ENCODE data around the gene TLE7.

- TF ChIP-seq CTCF (IDR thresholded peaks at IDR 0.05; ENCODE audit: low read length) (no peak), EZH2phosphoT487 (IDR thresholded peaks at IDR 0.05; ENCODE audit: low read length) (no peak), EZH2 (optimal IDR thresholded peaks at IDR 0.05; ENCODE audit: low read depth, low read length) (no peak)
These were observed at the start of gene TLE7 for GRCh38 chr16:71442051-71442440.

Data from MM.1S (cell line).